RWPE2 (cell line): ENCODE data around the gene C22orf23.

ENCODE experiments used
- ATAC-seq: fragments of 200-7000 bp; cut with Tn5 transposase; 3 replicates; pipeline ENCODE4 v1.9.1; 2021; ENCODE audit warnings: low read depth
- DNase-seq: peaks from one replicate; pipeline ENCODE4 v3.0.0-alpha.2; 2020; ENCODE audit warnings: low spot score
- H3K27ac ChIP-seq: fragments of 450-650 bp; 2 replicates; pipeline ENCODE4 v1.5.1; 2017; ENCODE audit warnings: mild to moderate bottlenecking; ENCODE audit not compliant: poor library complexity, severe bottlenecking
- H3K27me3 ChIP-seq: fragments of 250-450 bp; sonication (Bioruptor Pico); 2 replicates; pipeline ENCODE4 v1.5.1; 2021; ENCODE audit warnings: mild to moderate bottlenecking, moderate library complexity; ENCODE audit not compliant: insufficient read depth, poor library complexity, severe bottlenecking
- H3K36me3 ChIP-seq: fragments of 250-450 bp; sonication (Bioruptor Pico); 2 replicates; pipeline ENCODE4 v1.5.1; 2020; ENCODE audit warnings: low read depth, mild to moderate bottlenecking, moderate library complexity
- H3K4me1 ChIP-seq: fragments of 250-450 bp; sonication (Bioruptor Pico); 2 replicates; pipeline ENCODE4 v1.5.1; 2021; ENCODE audit warnings: mild to moderate bottlenecking, moderate library complexity; ENCODE audit not compliant: insufficient read depth, poor library complexity, severe bottlenecking
- H3K4me3 ChIP-seq: fragments of 250-450 bp; sonication (Bioruptor Pico); 2 replicates; pipeline ENCODE4 v1.5.1; 2021; ENCODE audit warnings: mild to moderate bottlenecking, moderate library complexity; ENCODE audit not compliant: severe bottlenecking
- H3K9me3 ChIP-seq: fragments of 250-450 bp; sonication (Bioruptor Pico); 2 replicates; pipeline ENCODE4 v1.5.1; 2021; ENCODE audit warnings: mild to moderate bottlenecking, moderate library complexity; ENCODE audit not compliant: severe bottlenecking
- CTCF ChIP-seq: fragments of 450-650 bp; IDR thresholded peaks from one replicate; pipeline ENCODE4 v1.5.1; 2017; ENCODE audit warnings: mild to moderate bottlenecking, moderate library complexity; ENCODE audit not compliant: poor library complexity, severe bottlenecking

The C22orf23 gene

DNA sequence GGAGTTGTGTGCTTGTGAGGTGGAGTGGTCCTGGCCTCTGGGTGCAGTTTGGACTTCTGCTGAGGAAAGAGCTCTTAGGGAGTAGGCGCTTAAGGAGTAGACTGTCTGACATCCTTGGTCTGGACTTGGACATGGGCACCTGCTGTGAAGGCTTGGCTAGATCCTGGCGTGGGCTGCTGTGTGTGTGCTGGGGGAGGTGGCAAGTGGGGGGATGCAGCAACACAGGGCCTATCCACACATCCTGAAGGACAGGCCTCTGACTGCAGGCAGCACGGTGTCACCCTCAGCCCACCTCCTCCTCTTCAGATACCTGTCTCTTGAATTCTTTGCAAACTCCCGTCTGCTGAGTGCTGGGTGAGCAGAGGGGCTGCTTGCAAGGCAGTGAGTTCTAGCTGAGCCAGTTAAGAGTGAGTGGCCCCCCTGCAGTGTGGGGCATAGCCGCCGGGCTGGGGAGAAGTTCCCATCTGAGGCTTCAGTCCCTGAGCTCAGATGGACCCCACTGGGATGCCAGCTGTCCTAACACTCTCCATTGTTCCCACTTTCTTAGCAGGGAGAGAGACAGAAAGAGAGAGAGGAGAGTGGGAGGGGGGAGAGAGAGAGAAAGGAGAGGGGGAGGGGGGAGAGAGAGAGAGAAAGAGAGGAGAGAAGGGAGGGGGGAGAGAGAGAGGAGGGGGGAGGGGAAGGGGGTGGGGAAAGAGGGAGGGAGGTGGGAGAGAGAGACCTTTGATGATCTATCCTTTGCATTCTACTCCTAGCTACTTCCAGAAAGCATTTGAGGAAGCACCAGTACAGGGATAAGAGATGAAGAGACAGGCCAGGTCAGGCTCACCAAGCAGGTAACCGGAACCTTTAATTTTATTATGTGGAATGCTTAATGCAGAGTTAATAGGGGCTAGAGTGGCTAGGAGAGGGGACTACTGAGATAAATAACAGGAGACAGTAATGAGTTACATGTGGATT, 18.4 kb upstream of the C22orf23 start:
- DNase-seq (no peak), ATAC-seq (no peak)
- Histone ChIP-seq H3K9me3 (no peaks in the 10 kb centered on the region), H3K27ac (no peak overlapping the region), H3K27me3 (no peaks in the 10 kb centered on the region), H3K4me1 (no peaks in the 10 kb centered on the region), H3K4me3 (no peak overlapping the region), H3K36me3 (peaks cover 16% of the 10 kb centered on the region)
- no peak for TF ChIP-seq CTCF

DNA sequence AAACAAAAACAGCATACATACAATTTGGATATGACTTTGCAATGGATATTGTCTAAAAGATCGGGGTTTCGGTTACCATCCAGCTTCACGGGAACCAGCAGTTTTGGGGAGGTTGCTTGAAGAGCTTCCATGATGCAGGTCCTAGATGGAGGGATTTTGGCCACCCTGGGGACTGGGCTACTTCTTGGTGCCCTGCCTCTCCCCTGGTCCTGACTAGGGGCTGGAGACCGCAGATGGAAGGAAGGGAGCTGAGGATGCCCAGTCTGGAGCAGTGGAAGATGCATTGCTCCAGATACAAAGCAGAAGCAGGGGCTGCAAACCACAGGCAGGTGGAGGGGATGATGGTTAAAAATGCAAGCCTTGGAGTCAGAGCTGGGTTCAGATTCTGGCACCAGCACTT, 17.5 kb upstream of the C22orf23 start:
- Histone ChIP-seq H3K4me3 (no peak overlapping the region), H3K27ac (no peak overlapping the region), H3K4me1 (no peaks in the 10 kb centered on the region), H3K9me3 (no peaks in the 10 kb centered on the region), H3K36me3 (peaks cover 23% of the 10 kb centered on the region), H3K27me3 (no peaks in the 10 kb centered on the region)
- ATAC-seq (no peak), DNase-seq (no peak)
- no peak for TF ChIP-seq CTCF

GRCh38 chr22:37968452-37969251, 15.3 kb upstream of the C22orf23 start:
- no peaks in the 10 kb centered on the region for H3K4me1 ChIP-seq
- H3K27ac ChIP-seq = no peak overlapping the region
- peaks cover 36% of the 10 kb centered on the region for H3K36me3 ChIP-seq
- ATAC-seq (no peak), DNase-seq (no peak)
- no peaks in the 10 kb centered on the region for H3K27me3 ChIP-seq
- H3K9me3 ChIP-seq = no peaks in the 10 kb centered on the region
- H3K4me3 ChIP-seq = no peak overlapping the region
- TF ChIP-seq CTCF = no peak

GRCh38 chr22:37967637-37968451, 14.4 kb upstream of the C22orf23 start:
- ATAC-seq = no peak
- peaks cover 45% of the 10 kb centered on the region for H3K36me3 ChIP-seq
- TF ChIP-seq CTCF = no peak
- H3K27ac ChIP-seq = no peak overlapping the region
- H3K9me3 ChIP-seq = no peaks in the 10 kb centered on the region
- no peaks in the 10 kb centered on the region for H3K4me1 ChIP-seq
- DNase-seq = no peak
- H3K4me3 ChIP-seq = no peak overlapping the region
- H3K27me3 ChIP-seq = no peaks in the 10 kb centered on the region
